ENCODE measurements around the gene BRINP2. TPM values are rescaled to one million over a fixed set of nuclear protein-coding genes. Genes with fewer than 3 reads are reported as not detected.

BRINP2 gene
- total and polyA plus RNA-seq, 2 of the 13 experiments (the other 11 are each of a cell fraction or from before 2014, with no cell fraction given) = 0.08 to 0.20 TPM

DNA sequence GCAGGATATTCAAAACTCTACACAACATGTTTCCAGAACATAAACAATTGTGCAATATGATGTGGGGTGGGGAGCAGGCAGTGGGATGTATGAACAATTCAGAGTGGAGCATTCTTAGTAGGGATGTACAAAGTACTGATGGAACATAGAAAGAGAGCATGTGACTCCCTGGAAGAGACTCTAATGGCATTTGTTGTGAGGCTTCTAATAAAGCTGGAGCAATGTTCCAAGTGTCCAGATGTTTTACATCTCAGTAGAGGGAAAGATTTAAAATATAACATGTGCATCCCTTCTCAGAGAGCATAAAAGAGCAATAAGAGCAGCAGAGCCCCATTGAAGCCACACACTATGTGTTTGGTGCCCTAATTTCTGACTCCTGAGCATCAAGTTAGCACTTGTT lies 116.5 kb downstream of the BRINP2 start:
- FAIRE-seq (no peak), DNase-seq (ENCODE audit: low spot score) (no peak), ATAC-seq (no peak)
- ChIA-PET POLR2A (no interaction called here), CTCF (ENCODE audit: low intra/inter-chr PET ratio, low total read pairs) (no interaction called here)
- Histone ChIP-seq H3K4me2 (ENCODE audit: low read depth, low read length) (no peak overlapping the region), H3K4me1 (ENCODE audit: insufficient read depth, low read length) (no peaks in the 10 kb centered on the region), H3K4me3 (replicated peaks in 1 of 3; ENCODE audit: insufficient read depth in 1 of 3, low read depth in 2 of 3, low read length in 3 of 3) (no peak overlapping the region), H3K9ac (ENCODE audit: insufficient read depth, low read depth, low read length) (no peak overlapping the region), H2AFZ (ENCODE audit: low read length) (no peak overlapping the region), H3K9me3 (ENCODE audit: low read length) (no peaks in the 10 kb centered on the region), H3K27me3 (ENCODE audit: control insufficient read depth in 1 of 2, insufficient read depth in 2 of 2, low read length in 2 of 2) (no peaks in the 10 kb centered on the region; a peak in 1 of 5 replicates), H3K27ac (ENCODE audit: extremely low read length, insufficient read depth, low read length) (no peak overlapping the region), H4K20me1 (ENCODE audit: insufficient read depth, low read length) (no peaks in the 10 kb centered on the region), H3K36me3 (replicated peaks in 1 of 2; ENCODE audit: control insufficient read depth in 1 of 2, insufficient read depth in 2 of 2, low read length in 2 of 2) (no peaks in the 10 kb centered on the region), H3K79me2 (ENCODE audit: insufficient read depth, low read length) (no peaks in the 10 kb centered on the region)
- intact Hi-C loops (cut with micrococcal nuclease; ENCODE audit: unreplicated experiment) = no loop called here
- TF ChIP-seq ZZZ3 (CRISPR knock-in tag; IDR thresholded peaks at IDR 0.05; ENCODE audit: borderline replicate concordance) (no peak), ZNF768 (CRISPR knock-in tag; IDR thresholded peaks at IDR 0.05) (no peak), ZNF550 (CRISPR knock-in tag; IDR thresholded peaks at IDR 0.05; ENCODE audit: borderline replicate concordance) (no peak), BCL6 (CRISPR knock-in tag; IDR thresholded peaks at IDR 0.05) (no peak), PCBP2 (optimal IDR thresholded peaks at IDR 0.05; ENCODE audit: low read depth, low read length, poor library complexity, severe bottlenecking) (no peak), NFATC3 (CRISPR knock-in tag; IDR thresholded peaks at IDR 0.05) (no peak), SRSF4 (IDR thresholded peaks at IDR 0.05; ENCODE audit: low read depth, low read length, poor library complexity, severe bottlenecking) (no peak), MAFF (IDR thresholded peaks at IDR 0.05; ENCODE audit: low read depth, low read length) (no peak), RFX5 (IDR thresholded peaks at IDR 0.05; ENCODE audit: low read depth, low read length) (no peak), IRX3 (CRISPR knock-in tag; IDR thresholded peaks at IDR 0.05; ENCODE audit: borderline replicate concordance, low read depth) (no peak), ZNF841 (CRISPR knock-in tag; IDR thresholded peaks at IDR 0.05; ENCODE audit: borderline replicate concordance) (no peak), ZNF678 (CRISPR knock-in tag; IDR thresholded peaks at IDR 0.05) (no peak), PHF5A (CRISPR knock-in tag; IDR thresholded peaks at IDR 0.05; ENCODE audit: low read depth, unreplicated experiment) (no peak), ETV5 (CRISPR knock-in tag; IDR thresholded peaks at IDR 0.05; ENCODE audit: borderline replicate concordance) (no peak)
- TF ChIP-seq, protein P1, sequence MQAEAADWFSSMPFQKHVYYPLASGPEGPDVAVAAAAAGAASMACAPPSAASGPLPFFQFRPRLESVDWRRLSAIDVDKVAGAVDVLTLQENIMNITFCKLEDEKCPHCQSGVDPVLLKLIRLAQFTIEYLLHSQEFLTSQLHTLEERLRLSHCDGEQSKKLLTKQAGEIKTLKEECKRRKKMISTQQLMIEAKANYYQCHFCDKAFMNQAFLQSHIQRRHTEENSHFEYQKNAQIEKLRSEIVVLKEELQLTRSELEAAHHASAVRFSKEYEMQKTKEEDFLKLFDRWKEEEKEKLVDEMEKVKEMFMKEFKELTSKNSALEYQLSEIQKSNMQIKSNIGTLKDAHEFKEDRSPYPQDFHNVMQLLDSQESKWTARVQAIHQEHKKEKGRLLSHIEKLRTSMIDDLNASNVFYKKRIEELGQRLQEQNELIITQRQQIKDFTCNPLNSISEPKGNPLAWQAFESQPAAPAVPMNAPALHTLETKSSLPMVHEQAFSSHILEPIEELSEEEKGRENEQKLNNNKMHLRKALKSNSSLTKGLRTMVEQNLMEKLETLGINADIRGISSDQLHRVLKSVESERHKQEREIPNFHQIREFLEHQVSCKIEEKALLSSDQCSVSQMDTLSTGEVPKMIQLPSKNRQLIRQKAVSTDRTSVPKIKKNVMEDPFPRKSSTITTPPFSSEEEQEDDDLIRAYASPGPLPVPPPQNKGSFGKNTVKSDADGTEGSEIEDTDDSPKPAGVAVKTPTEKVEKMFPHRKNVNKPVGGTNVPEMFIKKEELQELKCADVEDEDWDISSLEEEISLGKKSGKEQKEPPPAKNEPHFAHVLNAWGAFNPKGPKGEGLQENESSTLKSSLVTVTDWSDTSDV (CRISPR knock-in tag; IDR thresholded peaks at IDR 0.05) = no peak
- TF ChIP-seq, protein P2, sequence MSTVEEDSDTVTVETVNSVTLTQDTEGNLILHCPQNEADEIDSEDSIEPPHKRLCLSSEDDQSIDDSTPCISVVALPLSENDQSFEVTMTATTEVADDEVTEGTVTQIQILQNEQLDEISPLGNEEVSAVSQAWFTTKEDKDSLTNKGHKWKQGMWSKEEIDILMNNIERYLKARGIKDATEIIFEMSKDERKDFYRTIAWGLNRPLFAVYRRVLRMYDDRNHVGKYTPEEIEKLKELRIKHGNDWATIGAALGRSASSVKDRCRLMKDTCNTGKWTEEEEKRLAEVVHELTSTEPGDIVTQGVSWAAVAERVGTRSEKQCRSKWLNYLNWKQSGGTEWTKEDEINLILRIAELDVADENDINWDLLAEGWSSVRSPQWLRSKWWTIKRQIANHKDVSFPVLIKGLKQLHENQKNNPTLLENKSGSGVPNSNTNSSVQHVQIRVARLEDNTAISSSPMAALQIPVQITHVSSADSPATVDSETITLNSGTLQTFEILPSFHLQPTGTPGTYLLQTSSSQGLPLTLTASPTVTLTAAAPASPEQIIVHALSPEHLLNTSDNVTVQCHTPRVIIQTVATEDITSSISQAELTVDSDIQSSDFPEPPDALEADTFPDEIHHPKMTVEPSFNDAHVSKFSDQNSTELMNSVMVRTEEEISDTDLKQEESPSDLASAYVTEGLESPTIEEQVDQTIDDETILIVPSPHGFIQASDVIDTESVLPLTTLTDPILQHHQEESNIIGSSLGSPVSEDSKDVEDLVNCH (CRISPR knock-in tag; IDR thresholded peaks at IDR 0.05) = no peak
- TF ChIP-seq, protein P3, sequence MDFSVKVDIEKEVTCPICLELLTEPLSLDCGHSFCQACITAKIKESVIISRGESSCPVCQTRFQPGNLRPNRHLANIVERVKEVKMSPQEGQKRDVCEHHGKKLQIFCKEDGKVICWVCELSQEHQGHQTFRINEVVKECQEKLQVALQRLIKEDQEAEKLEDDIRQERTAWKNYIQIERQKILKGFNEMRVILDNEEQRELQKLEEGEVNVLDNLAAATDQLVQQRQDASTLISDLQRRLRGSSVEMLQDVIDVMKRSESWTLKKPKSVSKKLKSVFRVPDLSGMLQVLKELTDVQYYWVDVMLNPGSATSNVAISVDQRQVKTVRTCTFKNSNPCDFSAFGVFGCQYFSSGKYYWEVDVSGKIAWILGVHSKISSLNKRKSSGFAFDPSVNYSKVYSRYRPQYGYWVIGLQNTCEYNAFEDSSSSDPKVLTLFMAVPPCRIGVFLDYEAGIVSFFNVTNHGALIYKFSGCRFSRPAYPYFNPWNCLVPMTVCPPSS (IDR thresholded peaks at IDR 0.05) = no peak
- in situ Hi-C loops (cut with HindIII; ENCODE audit: extremely low pct_ligation_motif_present, low pct_unique_long_range_greater_than_20kb) = no loop called here
- BruUV-seq (replicated peaks) = no TSS peak
